Middle frontal gyrus (tissue), 1 donor: Measurements from ENCODE around the gene SERPINA4.

Experiments used
- DNase-seq: peaks from one replicate; pipeline ENCODE4 v3.0.0-alpha.2; 2015; ENCODE audit warnings: low spot score; ENCODE audit errors: extremely low spot score

Gene SERPINA4

GRCh38 chr14:94560751-94561655 is at the start of gene SERPINA4:
Gene SERPINA4 (plus strand): TSS chr14:94561442. CDS start chr14:94563483, 2,041 bp downstream.
- DNase-seq: no peak

GRCh38 chr14:94514351-94514750 is 46.9 kb upstream of the SERPINA4 start:
- no peak for DNase-seq

- no peak for DNase-seq
These were observed 45.8 kb upstream of the SERPINA4 start for GRCh38 chr14:94515426-94515825.

GRCh38 chr14:94515856-94516255 is 45.4 kb upstream of the SERPINA4 start:
- no peak for DNase-seq

GRCh38 chr14:94517248-94517640 is 44.0 kb upstream of the SERPINA4 start:
- DNase-seq: no peak

GRCh38 chr14:94517641-94518257 is 43.5 kb upstream of the SERPINA4 start:
- DNase-seq: no peak

GRCh38 chr14:94521375-94522114 is 39.7 kb upstream of the SERPINA4 start:
- no peak for DNase-seq

GRCh38 chr14:94522115-94522724 is 39.0 kb upstream of the SERPINA4 start:
- DNase-seq: no peak

GRCh38 chr14:94523265-94523664 is 38.0 kb upstream of the SERPINA4 start:
- no peak for DNase-seq

- no peak for DNase-seq
These were observed 37.1 kb upstream of the SERPINA4 start for GRCh38 chr14:94524093-94524492.

- DNase-seq: no peak
These were observed 30.1 kb upstream of the SERPINA4 start for GRCh38 chr14:94531187-94531586.

- no peak for DNase-seq
These were observed 28.8 kb upstream of the SERPINA4 start for GRCh38 chr14:94532447-94532846.

- DNase-seq: no peak
These were observed 25.7 kb upstream of the SERPINA4 start for GRCh38 chr14:94535506-94535905.

GRCh38 chr14:94536836-94537235 is 24.4 kb upstream of the SERPINA4 start:
- no peak for DNase-seq

GRCh38 chr14:94538070-94538740 is 23.0 kb upstream of the SERPINA4 start:
- DNase-seq: no peak

GRCh38 chr14:94539181-94539580 is 22.1 kb upstream of the SERPINA4 start:
- DNase-seq: no peak

- no peak for DNase-seq
These were observed 21.0 kb upstream of the SERPINA4 start for GRCh38 chr14:94540031-94540794.

- DNase-seq: no peak
These were observed 19.8 kb upstream of the SERPINA4 start for GRCh38 chr14:94541234-94541975.

GRCh38 chr14:94542111-94542810 is 19.0 kb upstream of the SERPINA4 start:
- DNase-seq: no peak
